ENCODE results near the gene SPARC. TPM values are rescaled to one million over a fixed set of nuclear protein-coding genes. Genes with fewer than 3 reads are reported as not detected.

Gene SPARC
- polyA plus RNA-seq, 1 donor: 4,012 TPM

DNA sequence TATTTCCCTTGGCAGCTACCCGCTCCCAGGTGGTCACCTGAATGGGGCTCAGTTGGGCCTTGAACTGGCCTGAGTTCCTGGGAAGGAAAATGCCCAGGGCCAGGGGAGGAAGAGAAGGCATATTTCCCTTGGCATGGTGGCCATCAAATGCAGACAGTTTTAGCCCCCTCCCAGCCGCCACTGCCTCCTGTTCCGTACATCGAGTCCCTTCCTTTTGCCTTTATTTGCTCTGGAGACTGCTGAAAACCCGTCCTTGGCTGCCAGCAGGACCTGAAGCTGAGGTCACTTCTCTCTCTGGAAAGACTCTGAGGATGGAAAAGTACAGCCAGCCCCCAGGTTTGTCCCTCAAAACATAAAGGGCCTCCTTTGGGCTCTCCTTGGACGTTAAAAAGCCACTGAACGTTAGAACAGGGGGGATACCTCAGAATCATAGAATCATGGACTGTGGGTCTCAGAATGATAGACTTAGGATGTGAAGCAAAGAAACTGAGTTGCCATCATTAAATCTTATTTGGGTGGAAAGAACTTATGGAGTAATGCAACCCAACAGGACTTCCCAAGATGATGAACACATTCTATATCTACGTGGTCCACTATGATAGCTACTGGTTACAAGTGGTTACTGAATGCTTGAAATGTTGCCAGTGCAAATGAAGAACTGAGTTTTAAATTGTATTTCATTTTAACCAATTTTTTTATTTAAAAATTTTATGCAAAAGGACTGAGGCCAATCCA is 7.1 kb downstream of the SPARC start:
- no peak for DNase-seq (ENCODE audit: low read depth)

DNA sequence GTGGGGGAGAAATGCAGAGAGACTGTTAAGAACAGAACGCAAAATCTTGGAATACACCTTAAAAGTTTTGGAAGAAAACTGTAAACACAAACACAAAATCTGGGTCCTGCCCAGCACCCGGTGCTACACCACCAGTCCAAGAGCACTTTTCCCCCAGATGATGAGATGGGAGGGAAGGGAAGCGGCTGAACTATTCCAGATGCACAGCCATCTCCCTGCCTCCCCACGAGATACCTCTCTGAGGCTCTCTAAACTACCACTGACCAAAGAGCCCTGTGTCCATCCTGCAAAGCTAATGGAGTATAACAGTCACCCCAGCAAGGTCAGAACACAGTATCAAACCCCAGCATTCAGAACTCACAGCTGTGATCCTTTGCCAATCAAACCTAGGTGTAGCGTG is 8.0 kb downstream of the SPARC start:
- DNase-seq (ENCODE audit: low read depth): no peak

DNA sequence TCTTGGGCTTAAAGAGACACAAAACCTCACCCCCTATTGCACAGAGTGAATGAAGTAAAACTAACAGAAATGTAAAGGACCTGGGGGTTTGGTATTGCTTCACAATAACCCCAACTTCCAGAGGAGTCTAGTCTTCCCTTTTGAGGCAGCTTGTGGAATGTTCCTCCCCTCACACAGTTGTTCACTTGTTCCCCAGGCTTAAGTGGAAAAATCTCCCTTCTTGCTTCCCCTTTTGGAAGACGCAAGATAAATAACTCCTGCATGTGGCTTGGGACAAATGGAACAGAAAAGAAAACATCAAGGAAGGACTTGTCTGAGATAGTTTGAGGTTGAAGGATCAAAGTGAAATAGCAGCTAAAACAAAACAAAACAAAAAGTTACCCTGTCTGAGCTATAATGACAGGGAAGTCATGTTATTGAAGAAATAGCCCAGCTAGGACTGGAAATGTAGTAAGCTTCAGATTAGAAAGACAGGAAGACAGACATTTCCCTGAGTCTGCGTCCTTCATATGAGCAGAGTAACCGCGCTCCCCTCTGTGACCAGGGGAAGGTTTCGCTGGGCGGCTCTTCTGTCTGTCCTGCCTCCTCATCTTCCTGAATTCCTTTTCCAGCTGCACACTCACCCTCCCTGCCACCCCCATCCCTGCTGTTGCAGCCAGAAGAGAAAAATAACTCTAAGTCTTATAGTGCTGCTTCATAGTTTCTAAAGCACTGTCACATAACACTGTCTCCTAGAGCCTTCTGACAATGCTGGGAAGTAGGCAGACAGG is 8.8 kb downstream of the SPARC start:
- no peak for DNase-seq (ENCODE audit: low read depth)

DNA sequence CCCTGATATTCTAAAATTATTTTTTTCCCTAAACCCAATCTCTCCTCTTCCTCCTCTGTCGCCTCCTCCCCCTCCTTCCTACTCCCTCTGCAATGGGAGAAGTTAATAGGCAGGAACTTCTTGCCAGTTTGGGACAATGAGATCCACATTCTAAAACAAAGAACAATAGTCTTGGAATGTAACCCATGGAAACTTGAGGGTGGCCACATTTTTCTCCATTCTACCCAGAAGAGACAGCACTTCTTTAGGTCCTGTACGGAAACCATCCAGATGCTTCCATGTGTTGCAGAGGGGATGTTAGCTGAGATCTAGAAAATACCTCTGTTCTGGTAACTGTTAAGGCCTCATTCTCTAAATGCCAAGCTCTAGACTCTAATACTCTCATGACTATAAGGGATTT is 10.0 kb downstream of the SPARC start:
- no peak for DNase-seq (ENCODE audit: low read depth)

DNA sequence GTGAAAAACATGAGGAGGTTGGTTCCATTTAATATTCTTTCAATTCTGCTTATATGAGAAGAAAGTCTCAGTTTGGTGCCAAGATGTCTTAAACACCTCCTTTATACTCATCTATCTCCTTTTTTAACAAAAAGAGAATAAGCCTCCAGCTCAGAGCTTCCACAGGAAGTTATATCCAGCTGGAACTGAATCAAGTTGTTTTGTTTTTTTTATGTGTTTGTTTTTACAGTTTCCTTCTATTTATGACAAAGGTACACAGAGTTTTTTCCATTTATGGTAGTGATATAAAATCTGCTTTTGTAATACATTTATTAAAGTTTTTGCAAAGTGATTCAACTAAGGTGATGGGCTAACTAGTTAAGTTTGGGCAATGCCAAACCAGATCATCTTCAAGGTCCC is 10.4 kb downstream of the SPARC start:
- no peak for DNase-seq (ENCODE audit: low read depth)

DNA sequence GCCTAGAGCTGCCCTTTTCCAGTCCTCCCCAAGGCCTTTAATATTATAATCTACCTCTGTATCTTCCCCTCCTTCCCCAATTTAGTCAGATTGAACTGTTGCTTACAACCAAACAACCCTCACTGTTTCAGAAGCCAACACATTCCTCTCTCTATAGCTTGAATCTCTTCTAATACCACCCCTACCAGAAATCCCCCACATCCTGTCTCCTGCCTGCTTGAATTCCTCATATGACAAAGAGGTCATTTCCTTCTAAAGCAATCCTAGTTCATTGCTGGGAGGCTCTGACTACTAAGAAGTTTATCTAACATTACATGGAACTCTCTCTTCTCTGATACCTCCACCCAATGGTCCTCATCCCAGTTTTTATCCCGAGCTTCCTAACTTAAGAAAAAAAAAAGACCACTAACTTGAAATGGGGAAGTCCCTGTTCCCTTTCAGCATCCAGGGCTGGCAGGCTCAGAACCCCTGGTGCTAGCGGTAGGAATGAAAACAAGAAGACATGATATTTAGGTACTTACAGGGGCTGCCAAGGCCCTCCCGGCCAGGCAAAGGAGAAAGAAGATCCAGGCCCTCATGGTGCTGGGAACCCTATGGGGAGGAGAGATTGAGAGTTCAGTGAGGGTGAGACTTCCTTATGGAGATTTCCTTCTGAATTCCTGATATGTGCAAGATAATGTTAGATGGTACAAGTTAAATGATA is 11.0 kb downstream of the SPARC start:
- no peak for DNase-seq (ENCODE audit: low read depth)

DNA sequence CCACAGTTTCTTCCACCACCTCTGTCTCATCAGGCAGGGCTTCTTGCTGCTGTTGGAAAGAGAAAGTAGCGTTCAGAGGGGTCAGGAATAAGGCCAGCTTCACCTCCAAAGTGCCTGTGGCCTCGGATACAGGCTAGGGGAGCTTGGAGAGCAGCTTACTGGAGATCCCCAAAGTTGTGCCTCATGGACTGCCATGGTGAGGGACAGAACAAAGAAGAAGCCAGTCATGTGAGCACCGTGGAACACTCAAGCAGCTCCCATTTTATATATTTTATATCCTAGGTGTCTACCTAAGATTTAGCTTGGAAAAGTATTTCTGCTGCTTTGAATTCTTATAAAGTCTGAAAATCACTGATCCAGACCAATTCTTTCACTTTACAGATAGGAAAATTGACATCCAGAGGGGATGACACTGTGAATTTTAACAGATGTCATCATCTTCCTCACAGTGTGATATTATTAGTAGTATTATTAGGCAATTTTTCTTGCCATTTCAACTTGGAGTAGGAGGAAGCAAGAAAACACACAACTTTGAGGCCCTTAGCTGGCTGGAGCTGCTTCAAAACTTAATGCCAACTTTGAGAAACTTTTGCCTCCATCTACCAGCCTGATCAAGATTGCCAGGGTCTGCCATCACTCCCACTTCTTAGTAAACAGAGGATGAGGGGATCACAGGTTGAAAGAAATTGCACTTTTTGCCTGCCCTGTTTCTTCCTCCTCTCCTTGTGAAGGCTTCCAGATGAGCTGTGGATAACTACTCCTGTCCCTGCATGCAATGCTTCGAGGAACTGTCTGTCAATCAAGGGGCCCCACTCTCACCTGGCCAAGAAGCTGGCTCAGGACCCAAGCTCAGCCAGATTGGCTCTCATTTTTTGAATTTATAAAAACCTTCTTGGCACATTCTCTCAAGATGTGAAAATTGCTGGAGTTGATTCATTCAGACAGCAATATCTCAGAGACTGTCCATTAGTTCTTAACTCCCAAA is 11.8 kb downstream of the SPARC start:
- DNase-seq (ENCODE audit: low read depth): no peak

DNA sequence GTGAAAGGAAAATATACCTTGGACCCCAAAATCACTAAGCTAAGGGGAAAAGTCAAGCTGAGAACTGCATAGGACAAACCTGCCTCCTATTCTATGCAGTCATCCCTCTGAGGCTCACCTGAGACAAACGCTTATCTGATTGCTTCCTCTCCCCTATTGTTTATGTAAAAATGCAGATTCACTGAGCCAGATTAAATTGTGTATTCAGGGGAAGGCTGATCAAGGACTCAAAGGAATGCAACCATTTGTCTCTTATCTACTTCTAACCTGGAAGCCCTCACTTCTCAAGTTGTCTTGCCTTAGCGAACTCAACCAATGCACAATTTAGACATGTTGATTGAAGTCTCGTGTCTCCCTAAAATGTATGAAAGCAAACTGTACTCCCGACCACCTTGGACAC is 13.3 kb downstream of the SPARC start:
- no peak for DNase-seq (ENCODE audit: low read depth)

DNA sequence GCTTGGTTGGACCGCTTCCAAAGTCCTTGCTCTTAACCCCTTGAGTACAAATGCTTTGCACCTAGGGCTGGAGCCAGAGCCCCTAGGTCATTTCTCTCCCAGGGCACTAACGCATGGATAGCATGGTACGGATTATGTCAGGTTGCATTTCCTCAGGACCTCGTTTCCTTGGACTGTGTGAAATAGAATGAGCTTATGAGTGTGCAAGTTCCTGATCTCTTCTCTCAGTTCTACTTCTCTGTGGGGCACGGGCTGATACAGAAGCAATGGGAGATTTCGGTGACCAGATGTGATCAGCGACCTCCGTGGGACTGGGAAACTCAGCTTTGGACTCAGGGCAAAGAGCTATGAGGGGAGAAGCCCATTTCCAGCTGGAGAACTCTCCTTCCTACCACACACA is 14.2 kb downstream of the SPARC start:
- DNase-seq (ENCODE audit: low read depth): no peak

DNA sequence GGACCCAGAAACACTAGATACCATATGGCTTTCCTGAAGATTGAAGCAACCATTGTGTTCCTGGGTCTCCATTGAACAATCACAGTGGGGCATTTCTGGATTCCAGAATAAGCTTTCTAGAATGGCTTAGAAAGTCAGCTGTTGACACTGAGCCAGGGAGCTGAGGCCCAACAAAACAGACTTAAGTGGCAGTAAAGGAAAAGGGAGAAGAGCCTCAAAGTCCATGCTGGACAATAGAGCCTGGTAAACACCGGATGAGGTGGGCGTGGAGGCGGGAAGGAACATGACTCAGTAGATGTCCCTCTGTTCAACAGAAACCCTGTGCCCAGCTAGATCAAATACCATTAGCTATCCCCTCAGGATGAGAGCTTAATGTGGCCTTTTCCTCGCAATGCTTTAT is 14.8 kb downstream of the SPARC start:
- no peak for DNase-seq (ENCODE audit: low read depth)

DNA sequence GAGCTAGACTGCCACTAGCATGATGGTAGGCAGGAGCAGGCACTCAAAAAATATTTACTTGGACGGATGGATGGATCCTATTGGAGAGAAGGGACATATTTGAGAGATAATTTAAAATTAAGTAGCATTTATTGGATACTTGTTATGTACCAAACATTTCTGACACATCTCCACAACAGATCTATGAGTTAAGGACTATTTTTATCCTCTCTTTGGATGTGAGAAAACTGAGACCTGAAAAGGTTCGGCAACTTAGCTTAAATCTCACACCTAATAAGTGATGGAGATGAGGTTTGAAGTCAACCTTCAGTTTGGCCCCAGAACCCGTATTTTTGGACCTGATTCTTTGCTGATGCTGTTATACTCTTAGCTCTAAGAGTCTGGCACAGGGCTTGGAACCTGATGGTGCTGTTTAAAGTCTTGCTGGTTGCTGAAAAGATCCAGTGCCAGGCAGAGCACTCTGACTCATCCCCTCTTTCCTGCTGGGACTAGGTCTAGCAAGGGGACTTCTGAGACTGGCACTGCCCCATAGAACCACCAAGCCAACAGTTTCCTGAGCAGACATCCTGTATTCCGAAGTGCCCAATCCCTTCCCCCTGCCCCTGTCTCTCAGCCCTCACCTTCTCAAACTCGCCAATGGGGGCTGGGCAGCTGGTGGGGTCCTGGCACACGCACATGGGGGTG is 15.6 kb downstream of the SPARC start:
- DNase-seq (ENCODE audit: low read depth): no peak

DNA sequence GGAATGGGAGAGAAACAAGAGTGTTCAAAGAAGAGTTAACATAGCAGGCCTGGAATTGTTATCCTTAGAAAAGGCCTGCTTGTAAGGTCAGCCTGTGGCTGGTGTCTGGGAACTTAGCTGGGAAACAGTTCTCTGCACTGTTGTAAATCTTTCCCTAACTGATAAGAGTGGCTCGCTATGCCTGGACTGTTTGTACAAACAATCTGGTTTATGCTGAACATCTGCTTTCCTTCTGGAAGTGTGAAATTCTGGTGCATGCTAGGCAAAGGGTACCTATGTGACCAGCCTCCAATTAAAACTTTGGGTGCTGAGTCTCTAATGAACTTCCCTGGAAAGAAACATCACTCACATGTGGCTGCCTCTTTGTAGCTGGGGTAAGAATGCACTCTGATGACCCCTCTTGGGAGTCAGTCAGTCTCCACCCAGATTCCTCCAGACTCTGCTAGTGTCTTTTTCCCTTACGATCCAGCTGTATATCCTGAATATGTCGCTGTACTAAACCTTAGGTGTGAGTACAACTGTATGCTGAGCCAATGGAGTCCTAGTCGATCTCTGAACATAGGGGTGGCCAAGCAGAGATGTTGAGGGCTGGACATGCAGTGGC is 16.5 kb downstream of the SPARC start:
- DNase-seq (ENCODE audit: low read depth): no peak

DNA sequence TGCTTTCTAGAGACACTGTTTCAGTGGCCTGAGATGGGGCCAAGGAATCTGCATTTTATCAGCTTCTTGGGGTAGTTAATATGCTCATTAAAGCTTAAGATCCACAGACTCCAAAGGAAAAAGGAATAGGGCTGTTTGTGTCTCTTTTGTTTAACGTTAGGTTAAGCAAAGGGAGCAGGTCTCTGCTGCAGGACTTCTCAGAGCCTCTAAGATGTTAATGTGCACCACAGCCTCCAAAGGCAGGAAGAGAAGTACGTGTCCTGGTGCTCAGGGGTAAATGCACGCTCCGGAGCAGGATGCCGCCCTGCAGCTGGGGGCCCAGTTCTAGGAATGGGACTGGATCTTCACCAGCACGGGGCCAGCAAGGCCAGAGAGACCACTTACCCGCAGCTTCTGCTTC is 19.6 kb downstream of the SPARC start:
- DNase-seq (ENCODE audit: low read depth): no peak

DNA sequence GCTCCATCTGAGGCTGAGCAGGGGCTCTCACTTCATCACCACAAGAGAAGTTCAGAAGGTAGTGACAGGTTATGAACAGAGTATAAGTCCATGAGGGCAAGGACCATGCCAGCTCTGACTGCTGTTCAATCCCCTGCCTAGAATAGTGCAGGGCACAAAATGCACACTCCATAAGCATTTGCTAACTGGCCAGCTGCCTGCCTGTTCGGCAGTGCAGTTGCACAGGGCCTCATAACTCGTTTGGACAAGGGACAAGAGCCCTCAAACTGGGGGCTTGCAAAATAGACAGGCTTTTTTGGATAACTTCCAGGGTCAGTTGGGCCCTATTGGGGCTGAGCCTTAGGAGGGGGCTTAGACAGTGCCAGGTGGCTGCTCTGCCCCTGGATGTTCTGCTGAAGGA is 21.1 kb downstream of the SPARC start:
- DNase-seq (ENCODE audit: low read depth): no peak

DNA sequence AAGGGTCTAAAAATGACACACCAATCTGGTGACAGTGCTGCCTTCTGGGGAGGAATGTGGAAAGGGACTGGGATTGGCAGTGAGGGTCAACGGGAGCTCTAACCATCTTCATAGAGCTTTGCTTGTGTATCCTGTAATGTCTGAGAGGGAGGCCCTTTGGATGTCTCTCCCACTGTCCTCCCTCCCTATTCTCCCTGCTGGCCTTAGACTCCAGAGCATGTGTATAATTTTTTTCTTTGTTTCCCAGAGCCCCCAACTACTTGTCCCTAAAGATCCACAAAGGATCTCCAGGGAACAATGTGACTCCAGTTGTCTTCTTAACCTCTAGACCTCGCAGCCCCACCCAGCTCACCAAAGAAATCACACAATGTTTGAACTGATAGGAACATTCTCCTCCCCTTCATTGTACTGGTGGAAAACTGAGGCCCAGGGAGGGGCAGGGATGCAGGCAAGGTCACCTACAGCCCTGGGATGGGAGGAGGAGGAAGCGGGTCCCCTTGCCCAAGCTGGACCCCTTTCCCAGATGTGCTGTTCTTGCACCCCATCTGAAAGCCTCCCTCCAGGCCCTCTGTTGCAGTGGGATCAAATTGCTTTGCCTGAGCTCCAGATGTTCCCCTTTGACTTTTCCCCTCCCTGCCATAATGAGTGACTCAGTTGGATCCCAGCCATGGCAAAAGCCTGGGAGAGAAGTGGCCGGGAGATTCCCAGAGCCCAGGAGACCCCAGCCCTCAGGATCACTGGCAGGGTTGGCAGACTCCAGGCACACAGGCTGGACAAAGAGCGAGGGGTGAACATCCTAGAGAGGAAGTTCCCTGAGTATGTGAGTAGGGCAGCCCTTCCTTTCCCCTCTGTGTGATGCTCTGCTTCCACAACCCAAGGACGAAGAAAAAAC is 21.8 kb downstream of the SPARC start:
- DNase-seq (ENCODE audit: low read depth): no peak

DNA sequence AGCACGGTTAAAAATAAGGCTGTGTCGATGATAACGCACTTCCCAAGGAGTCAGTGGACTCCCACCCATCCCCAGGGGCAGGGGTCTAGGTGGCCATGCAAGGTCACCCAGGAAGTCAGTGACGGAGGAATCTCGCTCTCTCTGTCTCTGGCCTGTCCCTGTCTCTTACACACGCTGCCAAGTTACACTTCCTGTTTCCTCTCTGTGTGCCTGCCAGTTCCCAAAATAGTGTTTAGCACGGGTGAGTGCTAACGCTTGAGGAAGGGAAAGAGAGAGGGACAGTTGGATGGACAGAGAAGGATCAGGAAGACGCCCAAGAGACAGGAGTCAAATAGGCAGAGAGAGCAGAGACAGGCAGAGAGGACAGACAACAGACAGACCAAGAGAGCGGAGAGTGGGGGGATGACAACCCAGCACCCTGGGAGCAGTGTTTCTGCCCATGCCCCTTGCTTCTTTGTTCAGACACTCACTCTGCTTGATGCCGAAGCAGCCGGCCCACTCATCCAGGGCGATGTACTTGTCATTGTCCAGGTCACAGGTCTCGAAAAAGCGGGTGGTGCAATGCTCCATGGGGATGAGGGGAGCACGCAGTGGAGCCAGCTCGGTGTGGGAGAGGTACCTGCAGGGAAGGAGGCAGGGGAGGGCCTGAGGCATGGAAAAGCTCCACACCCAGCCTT is 23.0 kb downstream of the SPARC start:
- no peak for DNase-seq (ENCODE audit: low read depth)

DNA sequence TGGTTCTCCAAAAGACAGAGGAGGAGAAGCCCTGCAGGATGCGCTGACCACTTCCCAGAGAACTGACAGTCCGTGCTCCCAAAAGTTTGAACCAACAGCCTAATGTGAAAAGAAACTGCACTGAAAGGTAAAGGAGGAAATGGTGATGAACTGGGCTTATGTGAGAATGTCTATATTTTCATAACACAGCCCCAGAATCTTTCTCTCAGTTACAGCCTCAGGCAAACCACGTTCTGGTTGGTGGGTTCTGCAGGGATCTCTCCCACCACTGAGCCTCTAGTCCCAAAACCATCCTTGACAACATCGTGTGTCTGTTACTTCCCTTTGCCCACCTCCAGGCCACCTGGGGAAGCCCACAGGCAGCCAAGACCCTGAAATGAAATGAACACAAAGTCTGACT is 23.9 kb downstream of the SPARC start:
- no peak for DNase-seq (ENCODE audit: low read depth)

DNA sequence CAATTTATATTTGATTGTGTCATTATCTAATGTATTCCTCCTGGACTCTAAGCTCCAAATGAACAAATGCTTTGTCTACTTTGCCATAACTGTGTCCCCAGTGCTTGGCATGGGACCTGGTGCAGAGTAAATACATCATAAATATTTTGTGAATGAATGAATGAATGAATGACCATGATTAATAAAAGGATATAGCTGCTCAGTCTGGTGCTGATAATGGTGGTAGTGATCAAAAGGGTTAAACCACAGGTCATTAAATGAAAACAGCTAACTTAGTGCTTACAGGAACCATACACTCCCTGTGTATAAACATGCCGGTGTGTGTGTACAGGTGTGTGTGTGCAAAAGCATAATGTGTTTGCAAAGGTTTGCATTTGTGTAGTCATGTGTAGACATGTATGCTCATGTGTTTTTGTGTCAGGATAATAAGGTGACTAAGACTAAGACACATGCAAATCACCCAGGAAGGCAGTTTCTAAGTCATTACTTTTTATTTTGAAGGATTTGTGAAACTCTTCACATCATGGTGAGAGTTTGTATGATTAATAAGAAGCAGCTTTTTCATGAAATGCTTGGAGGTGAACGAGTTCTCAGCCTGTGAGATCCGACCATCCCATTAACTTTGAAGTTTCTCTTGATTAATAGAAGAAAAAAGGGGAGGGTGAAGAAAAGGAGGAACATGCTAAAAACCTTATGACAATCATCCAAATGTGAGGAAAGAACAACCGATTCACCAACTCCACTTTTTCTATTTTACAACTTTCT is 24.6 kb downstream of the SPARC start:
- DNase-seq (ENCODE audit: low read depth): no peak
